Thyroid gland (tissue), 4 donors: ENCODE measurements around the gene COG6.

ENCODE experiments used
- CTCF ChIP-seq, 6 experiments: fragments of 200-600 bp in 3 of 6; fragments of 450-650 bp in 3 of 6; sonication (generic) in 3 of 6; IDR thresholded peaks; one replicate each; pipeline ENCODE4 v1.5.1; 2016 to 2019; ENCODE audit warnings: antibody characterized with exemption in 6 of 6, mild to moderate bottlenecking in 2 of 6, inconsistent platforms in 1 of 6, moderate library complexity in 1 of 6
- POLR2A ChIP-seq, 2 donors: fragments of 450-650 bp; IDR thresholded peaks; one replicate each; pipeline ENCODE4 v1.6.1; 2017; ENCODE audit warnings: antibody characterized with exemption in 2 of 2, mild to moderate bottlenecking in 2 of 2, moderate library complexity in 1 of 2

GRCh38 chr13:39675904-39676303, 20.4 kb downstream of the COG6 start:
- no peak for TF ChIP-seq CTCF (IDR thresholded peaks at IDR 0.05)
- TF ChIP-seq POLR2A (IDR thresholded peaks at IDR 0.05): no peak
